Measurements from ENCODE around the gene CPLANE2.
"Not testable (repeated sequence)": the region's sequence is repeated elsewhere in the genome, so short reads cannot be mapped to it uniquely, and the experiment has no call there.

Gene CPLANE2, protein sequence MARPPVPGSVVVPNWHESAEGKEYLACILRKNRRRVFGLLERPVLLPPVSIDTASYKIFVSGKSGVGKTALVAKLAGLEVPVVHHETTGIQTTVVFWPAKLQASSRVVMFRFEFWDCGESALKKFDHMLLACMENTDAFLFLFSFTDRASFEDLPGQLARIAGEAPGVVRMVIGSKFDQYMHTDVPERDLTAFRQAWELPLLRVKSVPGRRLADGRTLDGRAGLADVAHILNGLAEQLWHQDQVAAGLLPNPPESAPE

DNA sequence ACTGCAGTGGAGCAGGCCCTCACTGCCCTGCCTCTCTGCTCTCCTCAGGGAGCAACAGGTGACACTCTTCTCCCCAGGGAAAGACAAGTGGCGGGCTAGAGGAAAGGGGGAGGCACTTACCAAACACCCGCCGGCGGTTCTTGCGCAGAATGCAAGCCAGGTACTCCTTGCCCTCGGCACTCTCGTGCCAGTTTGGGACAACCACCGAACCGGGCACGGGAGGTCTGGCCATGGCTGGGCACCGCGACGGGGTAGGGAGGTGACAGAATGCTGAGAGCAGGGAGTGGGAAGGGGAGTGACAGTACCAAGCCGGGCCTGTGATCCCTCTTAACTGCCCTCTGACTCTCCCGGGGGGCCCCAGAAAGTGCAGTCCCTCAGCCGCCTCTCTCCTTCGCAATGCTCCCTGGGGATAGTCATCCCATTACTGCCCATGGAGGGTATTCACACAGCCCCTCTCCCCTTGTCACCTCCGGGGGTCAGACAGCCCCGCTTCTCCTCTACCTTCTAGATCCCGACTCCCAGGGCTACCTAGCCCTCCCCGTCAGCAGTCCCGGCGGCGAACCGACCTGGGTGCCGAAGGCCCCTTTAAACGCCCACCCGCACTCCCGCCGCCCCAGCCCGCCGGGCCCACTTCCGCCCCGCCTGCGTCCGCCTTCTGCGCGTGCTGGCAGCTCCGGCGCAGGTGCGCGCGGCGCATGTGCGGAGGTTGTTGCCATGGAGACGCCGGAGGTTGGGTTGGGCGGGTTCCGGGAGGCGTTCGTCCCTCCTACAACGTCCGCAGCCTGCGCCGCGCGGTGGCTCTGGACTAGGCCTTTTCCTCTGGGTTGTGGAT, at the start of gene CPLANE2:
Gene CPLANE2 (minus strand): TSS at position 673 of the 832 bp plus-strand sequence. CDS start 441 bp downstream, at position 232.
- H3K27ac Mint-ChIP-seq = peak within 1 kb of the TSS; percentile 94
- peak within 1 kb of the TSS; percentile 90 for H3K4me3 Mint-ChIP-seq
- H3K27me3 Mint-ChIP-seq = no peaks in the 10 kb centered on the region
- peak; percentile 92 for ATAC-seq
- peaks cover 6% of the 10 kb centered on the region for H3K36me3 Mint-ChIP-seq
- peaks cover 23% of the 10 kb centered on the region for H3K4me1 Mint-ChIP-seq
- no peaks in the 10 kb centered on the region for H3K9me3 Mint-ChIP-seq

DNA sequence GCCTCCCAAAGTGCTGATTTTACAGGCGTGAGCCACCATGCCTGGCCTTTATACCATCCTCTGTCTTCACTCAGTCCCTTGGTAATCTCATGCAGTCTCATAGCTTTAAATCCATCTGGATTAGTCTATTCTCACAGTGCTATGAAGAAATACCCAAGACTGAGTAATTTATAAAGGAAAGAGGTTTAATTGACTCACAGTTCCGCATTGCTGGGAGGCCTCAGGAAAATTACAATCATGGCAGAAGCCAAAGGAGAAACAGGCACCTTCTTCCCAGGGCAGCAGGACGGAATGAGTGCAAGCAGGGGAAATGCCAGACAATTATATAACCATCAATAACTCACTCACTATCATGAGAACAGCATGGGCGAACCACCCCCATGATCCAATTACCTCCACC, 49.1 kb upstream of the CPLANE2 start:
- H3K4me3 Mint-ChIP-seq = no peak overlapping the region
- H3K4me1 Mint-ChIP-seq = no peaks in the 10 kb centered on the region
- no peaks in the 10 kb centered on the region for H3K27me3 Mint-ChIP-seq
- H3K36me3 Mint-ChIP-seq = peaks cover 42% of the 10 kb centered on the region
- ATAC-seq = no peak
- H3K9me3 Mint-ChIP-seq = no peaks in the 10 kb centered on the region
- no peak overlapping the region for H3K27ac Mint-ChIP-seq

DNA sequence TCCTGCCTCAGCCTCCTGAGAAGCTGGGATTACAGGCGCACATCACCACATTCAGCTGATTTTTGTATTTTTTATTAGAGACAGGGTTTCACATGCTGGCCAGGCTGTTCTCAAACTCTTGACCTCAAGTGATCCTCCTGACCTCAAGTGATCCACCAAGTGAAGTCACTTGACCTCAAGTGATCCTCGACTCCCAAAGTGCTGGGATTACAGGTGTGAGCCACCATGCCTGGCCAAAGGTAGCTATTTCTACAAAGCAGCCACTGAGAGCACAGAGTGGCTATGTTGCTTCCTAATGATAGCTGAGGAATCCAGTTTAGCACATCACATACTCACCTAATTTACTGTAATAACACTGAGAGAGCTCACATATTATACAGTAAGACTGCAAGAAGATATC, 44.8 kb upstream of the CPLANE2 start:
- H3K4me1 Mint-ChIP-seq = no peaks in the 10 kb centered on the region
- no peak for ATAC-seq
- peaks cover 21% of the 10 kb centered on the region for H3K36me3 Mint-ChIP-seq
- no peaks in the 10 kb centered on the region for H3K9me3 Mint-ChIP-seq
- H3K27ac Mint-ChIP-seq = no peak overlapping the region
- H3K27me3 Mint-ChIP-seq = no peaks in the 10 kb centered on the region
- H3K4me3 Mint-ChIP-seq = no peak overlapping the region

DNA sequence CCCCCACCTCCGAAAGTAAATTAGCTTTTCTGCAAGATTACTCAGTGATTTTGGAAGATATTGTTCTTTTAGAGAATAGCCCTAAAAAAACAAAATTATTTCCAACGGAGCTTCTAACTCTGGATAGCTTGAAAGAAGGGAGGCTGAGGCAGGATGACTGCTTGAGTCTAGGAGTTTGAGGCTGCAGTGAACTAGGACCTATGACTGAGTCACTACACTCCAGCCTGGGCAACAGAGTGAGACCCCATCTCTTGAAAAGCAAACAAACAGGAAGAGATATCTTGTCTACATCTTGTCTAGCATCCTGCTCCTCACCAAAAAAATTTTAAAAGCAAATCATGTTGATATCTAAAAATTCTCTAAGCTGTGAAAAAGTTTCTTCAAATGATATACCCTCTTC, 42.2 kb upstream of the CPLANE2 start:
- no peak overlapping the region for H3K27ac Mint-ChIP-seq
- no peaks in the 10 kb centered on the region for H3K27me3 Mint-ChIP-seq
- H3K4me3 Mint-ChIP-seq = no peak overlapping the region
- ATAC-seq = no peak
- H3K9me3 Mint-ChIP-seq = no peaks in the 10 kb centered on the region
- H3K4me1 Mint-ChIP-seq = peaks cover 7% of the 10 kb centered on the region
- H3K36me3 Mint-ChIP-seq = peaks cover 29% of the 10 kb centered on the region

DNA sequence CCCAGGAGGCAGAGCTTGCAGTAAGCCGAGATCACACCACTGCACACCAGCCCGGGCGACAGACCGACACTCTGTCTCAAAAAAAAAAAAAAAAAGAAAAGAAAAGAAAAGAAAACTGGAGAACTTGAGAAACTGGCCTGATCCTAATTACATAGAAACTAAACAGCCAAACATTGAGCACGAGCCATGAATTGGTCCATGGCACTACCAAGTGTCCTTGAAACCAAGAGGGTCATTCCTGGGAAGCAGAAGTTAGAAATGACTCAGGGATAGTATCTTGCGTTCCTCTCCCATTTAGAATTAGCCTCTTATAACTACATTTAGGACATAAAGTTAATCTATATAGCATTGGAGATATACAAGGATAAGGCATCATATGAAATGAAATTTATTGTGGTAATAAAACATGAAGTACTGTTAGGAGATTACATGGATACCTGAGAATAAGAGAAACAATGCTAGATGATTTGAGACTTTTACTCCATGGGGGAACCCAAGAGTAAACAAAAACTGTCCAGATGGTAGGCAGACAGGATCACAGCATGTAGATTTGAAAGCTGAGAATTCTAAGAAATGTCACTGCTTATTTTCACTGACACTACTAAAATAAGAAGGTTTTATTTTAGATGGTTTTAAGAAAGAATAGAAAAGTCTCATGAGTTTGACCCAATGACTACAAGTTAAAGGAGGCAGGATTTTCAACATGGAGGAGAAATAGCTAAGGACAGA, 39.5 kb upstream of the CPLANE2 start:
- no peaks in the 10 kb centered on the region for H3K9me3 Mint-ChIP-seq
- H3K27me3 Mint-ChIP-seq = no peaks in the 10 kb centered on the region
- peaks cover 7% of the 10 kb centered on the region for H3K4me1 Mint-ChIP-seq
- ATAC-seq = no peak
- peaks cover 34% of the 10 kb centered on the region for H3K36me3 Mint-ChIP-seq
- no peak overlapping the region for H3K4me3 Mint-ChIP-seq
- H3K27ac Mint-ChIP-seq = no peak overlapping the region

DNA sequence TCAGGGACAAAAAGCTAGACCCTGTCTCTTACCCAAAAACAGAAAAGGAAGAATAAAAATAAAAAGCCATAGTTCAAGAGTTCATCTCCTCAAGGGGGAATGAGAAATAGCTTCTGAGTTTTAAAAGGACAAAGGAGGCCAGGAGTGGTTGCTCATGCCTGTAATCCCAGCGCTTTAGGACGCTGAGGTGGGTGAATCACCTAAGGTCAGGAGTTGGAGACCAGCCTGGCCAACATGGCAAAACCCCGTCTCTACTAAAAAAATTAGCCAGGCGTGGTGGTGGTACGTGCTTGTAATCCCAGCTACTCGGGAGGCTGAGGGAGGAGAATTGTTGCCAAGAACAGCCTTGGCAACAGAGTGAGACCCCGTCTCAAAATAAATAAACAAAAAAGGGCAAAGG, 38.6 kb upstream of the CPLANE2 start:
- H3K27ac Mint-ChIP-seq = no peak overlapping the region
- H3K36me3 Mint-ChIP-seq = peaks cover 38% of the 10 kb centered on the region
- no peak overlapping the region for H3K4me3 Mint-ChIP-seq
- no peak for ATAC-seq
- no peaks in the 10 kb centered on the region for H3K9me3 Mint-ChIP-seq
- no peaks in the 10 kb centered on the region for H3K27me3 Mint-ChIP-seq
- H3K4me1 Mint-ChIP-seq = peaks cover 12% of the 10 kb centered on the region

DNA sequence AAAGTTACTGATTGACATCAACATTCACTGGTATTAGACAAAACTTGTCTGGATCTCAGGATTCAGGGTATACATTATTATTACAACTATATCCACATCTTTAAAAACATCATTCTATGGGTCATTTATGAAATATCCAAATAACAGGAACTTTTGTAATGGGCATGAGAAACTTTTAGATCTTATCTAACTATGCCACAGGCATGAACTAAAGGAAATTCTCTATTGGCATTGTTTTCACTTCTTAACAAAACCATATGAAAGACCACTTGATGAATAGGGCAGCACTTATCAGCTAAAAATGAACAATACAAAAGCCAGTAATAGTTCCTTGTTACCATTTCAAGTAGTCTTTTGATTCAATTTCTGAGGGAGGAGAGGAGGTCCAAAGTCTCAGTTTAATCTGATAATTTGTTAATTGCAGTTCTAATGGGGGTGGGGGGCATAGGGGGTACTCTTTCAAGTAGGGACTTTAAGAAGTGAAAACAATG, 30.8 kb upstream of the CPLANE2 start:
- H3K4me1 Mint-ChIP-seq = peaks cover 13% of the 10 kb centered on the region
- no peak overlapping the region for H3K4me3 Mint-ChIP-seq
- no peaks in the 10 kb centered on the region for H3K27me3 Mint-ChIP-seq
- ATAC-seq = no peak
- no peak overlapping the region for H3K27ac Mint-ChIP-seq
- H3K36me3 Mint-ChIP-seq = peaks cover 19% of the 10 kb centered on the region
- no peaks in the 10 kb centered on the region for H3K9me3 Mint-ChIP-seq

DNA sequence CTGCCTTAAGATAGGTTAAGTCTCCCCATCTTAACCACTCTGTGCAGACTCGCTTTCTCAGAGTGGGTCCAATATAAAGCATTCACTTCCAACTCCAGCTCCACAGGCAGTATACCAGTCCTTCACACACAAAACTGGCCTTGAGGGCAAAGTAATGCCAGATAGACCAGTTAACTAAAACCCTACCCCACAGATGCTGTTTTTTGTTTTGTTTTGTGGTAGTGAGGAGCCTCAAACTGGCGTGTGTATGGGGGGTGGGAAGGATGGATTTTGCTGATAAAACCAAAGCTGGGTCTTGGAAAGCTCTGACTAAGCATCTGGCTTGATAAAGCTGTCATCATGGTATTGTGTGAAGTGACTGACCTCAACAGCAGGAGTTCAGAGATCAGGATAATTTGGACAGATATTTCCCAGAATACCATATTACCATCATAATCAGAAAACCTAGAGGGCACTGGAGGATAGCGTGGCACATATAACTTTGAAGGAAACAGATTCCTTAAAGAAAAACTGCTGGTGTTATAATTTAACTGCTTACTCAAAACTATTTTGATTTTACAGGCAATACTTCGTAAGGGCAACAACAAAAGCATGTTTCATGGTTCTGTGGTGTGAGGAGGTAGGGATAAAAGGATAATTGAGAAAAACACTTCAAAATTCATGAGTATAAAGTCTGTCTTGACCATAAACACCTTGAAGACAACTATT, 29.6 kb upstream of the CPLANE2 start:
- Mint-ChIP-seq H3K36me3 (peaks cover 17% of the 10 kb centered on the region), H3K4me1 (peaks cover 13% of the 10 kb centered on the region), H3K27ac (no peak overlapping the region), H3K4me3 (no peak overlapping the region), H3K27me3 (no peaks in the 10 kb centered on the region), H3K9me3 (no peaks in the 10 kb centered on the region)
- no peak for ATAC-seq

DNA sequence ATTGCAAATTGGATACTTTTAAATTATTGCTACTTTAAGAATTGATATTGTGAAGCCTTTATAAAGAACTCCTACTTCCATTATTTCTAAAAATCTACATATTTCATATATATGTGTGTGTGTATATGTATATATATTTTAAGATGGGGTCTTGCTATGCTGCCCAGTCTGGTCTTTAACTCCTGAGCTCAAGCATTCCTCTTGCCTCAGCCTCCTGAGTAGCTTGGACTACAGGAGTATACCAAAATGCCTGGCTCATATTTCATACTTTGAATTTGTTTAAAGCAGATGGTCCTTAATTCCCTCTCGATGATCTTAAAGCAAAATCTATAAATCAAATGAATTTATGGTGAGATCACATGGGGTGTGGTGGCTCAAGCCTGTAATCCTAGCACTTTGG, 25.1 kb upstream of the CPLANE2 start:
- no peak overlapping the region for H3K4me3 Mint-ChIP-seq
- no peak for ATAC-seq
- H3K27me3 Mint-ChIP-seq = no peaks in the 10 kb centered on the region
- H3K9me3 Mint-ChIP-seq = no peaks in the 10 kb centered on the region
- peaks cover 5% of the 10 kb centered on the region for H3K36me3 Mint-ChIP-seq
- H3K27ac Mint-ChIP-seq = no peak overlapping the region
- no peaks in the 10 kb centered on the region for H3K4me1 Mint-ChIP-seq

DNA sequence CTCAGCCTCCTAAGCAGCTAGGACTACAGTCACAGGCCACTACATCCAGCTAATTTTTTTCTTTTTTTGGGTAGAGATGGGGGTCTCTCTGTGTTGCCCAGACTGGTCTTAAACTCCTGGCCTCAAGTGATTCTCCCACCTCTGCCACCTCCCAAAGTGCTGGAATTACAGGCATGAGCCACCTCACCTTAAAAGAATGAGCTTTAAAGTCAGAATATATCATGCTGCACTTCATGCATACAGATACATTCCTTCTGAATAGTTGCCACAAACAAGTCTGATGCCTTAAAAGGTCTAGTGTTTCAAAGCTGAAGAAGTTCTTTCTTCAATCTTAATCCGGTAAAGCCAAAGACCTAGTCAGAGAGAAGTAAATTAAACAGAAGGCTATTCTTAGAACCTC, 23.8 kb upstream of the CPLANE2 start:
- H3K27ac Mint-ChIP-seq = no peak overlapping the region
- H3K36me3 Mint-ChIP-seq = peaks cover 5% of the 10 kb centered on the region
- H3K4me3 Mint-ChIP-seq = no peak overlapping the region
- no peaks in the 10 kb centered on the region for H3K4me1 Mint-ChIP-seq
- H3K9me3 Mint-ChIP-seq = no peaks in the 10 kb centered on the region
- no peak for ATAC-seq
- H3K27me3 Mint-ChIP-seq = no peaks in the 10 kb centered on the region

DNA sequence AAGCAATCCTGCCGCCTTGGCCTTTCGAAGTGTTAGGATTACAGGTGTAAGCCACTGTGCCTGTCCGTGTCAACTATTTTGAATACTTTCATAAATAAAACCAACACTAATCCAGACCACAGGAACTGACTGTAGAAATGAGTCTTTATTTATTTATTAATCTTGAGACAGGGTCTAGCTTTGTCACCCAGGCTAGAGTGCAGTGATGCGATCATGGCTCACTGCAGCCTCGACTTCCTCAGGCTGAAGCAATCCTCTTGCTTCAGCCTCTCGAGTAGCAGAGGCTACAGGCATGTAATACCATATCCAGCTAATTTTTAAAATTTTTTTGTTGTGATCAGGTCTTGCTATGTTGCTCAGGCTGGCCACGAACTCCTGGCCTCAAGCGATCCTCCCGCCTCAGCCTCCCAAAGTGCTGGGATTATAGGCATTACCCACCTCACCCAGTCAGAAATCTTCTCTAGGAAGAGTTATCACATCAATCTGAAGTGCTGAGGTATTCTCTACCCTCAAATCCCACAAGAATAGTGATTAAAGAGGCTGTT, 21.7 kb upstream of the CPLANE2 start:
- Mint-ChIP-seq H3K27ac (no peak overlapping the region), H3K9me3 (no peaks in the 10 kb centered on the region), H3K4me3 (no peak overlapping the region), H3K4me1 (no peaks in the 10 kb centered on the region), H3K27me3 (no peaks in the 10 kb centered on the region), H3K36me3 (peaks cover 12% of the 10 kb centered on the region)
- ATAC-seq = no peak

DNA sequence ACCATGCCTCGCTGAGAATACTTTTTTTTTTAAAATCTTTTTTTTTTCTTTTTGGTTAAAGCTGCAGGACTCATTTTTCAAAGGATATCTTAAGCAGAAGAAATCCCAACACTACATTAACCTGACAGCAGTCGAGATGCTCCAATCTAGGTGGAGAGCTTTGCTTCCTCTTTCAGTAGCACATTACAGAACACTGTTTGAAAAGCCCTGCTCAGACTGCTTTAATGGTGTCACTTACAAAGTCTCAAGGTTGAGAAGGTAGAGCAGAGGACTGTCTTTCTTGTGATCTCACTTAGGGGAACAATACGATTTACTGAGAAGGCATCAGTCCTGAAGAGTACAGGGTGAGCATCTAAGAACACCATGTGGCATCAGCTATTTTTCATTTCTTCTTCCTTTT, 21.0 kb upstream of the CPLANE2 start:
- peak overlapping the region; percentile 30 for H3K27ac Mint-ChIP-seq
- no peaks in the 10 kb centered on the region for H3K9me3 Mint-ChIP-seq
- no peak overlapping the region for H3K4me3 Mint-ChIP-seq
- no peaks in the 10 kb centered on the region for H3K27me3 Mint-ChIP-seq
- H3K36me3 Mint-ChIP-seq = peaks cover 12% of the 10 kb centered on the region
- H3K4me1 Mint-ChIP-seq = no peaks in the 10 kb centered on the region
- ATAC-seq = no peak

DNA sequence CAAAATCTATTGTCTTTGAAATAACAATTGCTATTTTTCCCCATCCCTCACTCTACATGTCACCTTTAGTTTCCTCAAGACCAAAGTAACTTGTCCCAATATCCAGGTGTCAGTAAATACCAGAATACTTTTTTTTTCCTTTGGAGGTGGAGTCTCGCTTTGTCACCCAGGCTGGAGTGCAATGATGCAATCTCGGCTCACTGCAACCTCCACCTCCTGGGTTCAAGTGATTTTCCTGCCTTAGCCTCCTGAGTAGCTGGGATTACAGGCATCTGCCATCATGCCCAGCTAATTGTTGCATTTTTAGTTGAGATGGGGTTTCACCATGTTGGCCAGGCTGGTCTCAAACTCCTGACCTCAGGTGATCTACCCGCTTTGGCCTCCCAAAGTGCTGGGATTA, 20.6 kb upstream of the CPLANE2 start:
- H3K4me3 Mint-ChIP-seq = not testable (repeated sequence)
- peak overlapping the region; percentile 30 for H3K27ac Mint-ChIP-seq

DNA sequence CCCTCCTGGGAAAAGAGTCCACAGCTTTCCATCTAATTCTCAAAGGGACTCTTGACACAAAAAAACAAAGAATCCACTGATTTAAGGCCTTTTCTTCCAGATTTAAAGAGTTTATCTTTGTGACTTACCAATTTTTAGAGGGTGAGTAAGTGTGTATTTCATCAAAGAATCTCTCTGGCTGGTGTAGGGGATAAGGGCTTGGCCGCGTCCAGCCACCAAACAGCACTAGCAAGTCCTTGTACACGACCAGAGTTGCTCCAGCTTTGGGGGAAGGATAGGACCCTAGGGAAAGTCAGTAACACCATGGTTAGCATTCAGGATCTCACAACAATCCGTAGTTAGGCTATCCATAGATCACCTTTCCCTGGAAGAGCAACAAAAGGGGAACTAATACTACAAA, 19.5 kb upstream of the CPLANE2 start:
- Mint-ChIP-seq H3K27me3 (no peaks in the 10 kb centered on the region), H3K9me3 (no peaks in the 10 kb centered on the region), H3K36me3 (peaks cover 25% of the 10 kb centered on the region), H3K4me1 (no peaks in the 10 kb centered on the region), H3K4me3 (no peak overlapping the region), H3K27ac (no peak overlapping the region)
- no peak for ATAC-seq

More for the DNA sequence above, 20.6 kb upstream of the CPLANE2 start:
- not testable (repeated sequence) for H3K4me1 Mint-ChIP-seq, H3K27me3 Mint-ChIP-seq, H3K9me3 Mint-ChIP-seq, ATAC-seq
- H3K36me3 Mint-ChIP-seq = peaks cover 14% of the 10 kb centered on the region

All from stimulated activated memory B cell treated with anti-CD40 and anti-IgM and Interleukin-4, amounts not matched to agents 10 μg/mL and 1 μg/mL and 100 μg/mL, for 72 hours (primary cell).